ENCODE data around the gene IL1R2. TPM values are rescaled to one million over a fixed set of nuclear protein-coding genes. Genes with fewer than 3 reads are reported as not detected.

IL1R2 gene
- total RNA-seq, 1 donor, result 0.36 TPM

- Histone ChIP-seq H3K27me3 (ENCODE audit: insufficient read depth, low read length) (no peaks in the 10 kb centered on the region), H3K4me1 (ENCODE audit: insufficient read depth, low read length) (peaks cover 44% of the 10 kb centered on the region), H2AFZ (ENCODE audit: low read length) (no peak overlapping the region), H4K20me1 (ENCODE audit: insufficient read depth, low read length) (no peaks in the 10 kb centered on the region), H3K79me2 (ENCODE audit: insufficient read depth, low read length) (no peaks in the 10 kb centered on the region), H3K9me3 (ENCODE audit: low read depth, low read length) (no peaks in the 10 kb centered on the region), H3K4me2 (ENCODE audit: insufficient read depth, low read length) (peak overlapping the region; percentile 43), H3K27ac (ENCODE audit: low read depth, low read length) (peak overlapping the region; percentile 89), H3K36me3 (ENCODE audit: insufficient read depth, low read length) (no peaks in the 10 kb centered on the region), H3K4me3 (ENCODE audit: insufficient read depth, low read length) (no peak overlapping the region)
- DNase-seq (ENCODE audit: insufficient read length, low spot score, missing footprints), result peak; percentile 93
- no peak for TF ChIP-seq CTCF (IDR thresholded peaks at IDR 0.05; ENCODE audit: extremely low read depth, low read depth, low read length)
Observed at GRCh38 chr2:102027036-102027980, 35.5 kb downstream of the IL1R2 start.

- no peak for DNase-seq (ENCODE audit: insufficient read length, low spot score, missing footprints)
- H3K36me3 ChIP-seq (ENCODE audit: insufficient read depth, low read length), result no peaks in the 10 kb centered on the region
- H3K27ac ChIP-seq (ENCODE audit: low read depth, low read length), result peak overlapping the region; percentile 89
- no peaks in the 10 kb centered on the region for H3K27me3 ChIP-seq (ENCODE audit: insufficient read depth, low read length)
- no peaks in the 10 kb centered on the region for H3K9me3 ChIP-seq (ENCODE audit: low read depth, low read length)
- no peak overlapping the region for H3K4me2 ChIP-seq (ENCODE audit: insufficient read depth, low read length)
- H4K20me1 ChIP-seq (ENCODE audit: insufficient read depth, low read length), result no peaks in the 10 kb centered on the region
- H3K4me3 ChIP-seq (ENCODE audit: insufficient read depth, low read length), result no peak overlapping the region
- no peak for TF ChIP-seq CTCF (IDR thresholded peaks at IDR 0.05; ENCODE audit: extremely low read depth, low read depth, low read length)
- peaks cover 56% of the 10 kb centered on the region for H3K4me1 ChIP-seq (ENCODE audit: insufficient read depth, low read length)
- no peak overlapping the region for H2AFZ ChIP-seq (ENCODE audit: low read length)
- H3K79me2 ChIP-seq (ENCODE audit: insufficient read depth, low read length), result no peaks in the 10 kb centered on the region
Observed at GRCh38 chr2:102028470-102028869, 36.7 kb downstream of the IL1R2 start.

DNA sequence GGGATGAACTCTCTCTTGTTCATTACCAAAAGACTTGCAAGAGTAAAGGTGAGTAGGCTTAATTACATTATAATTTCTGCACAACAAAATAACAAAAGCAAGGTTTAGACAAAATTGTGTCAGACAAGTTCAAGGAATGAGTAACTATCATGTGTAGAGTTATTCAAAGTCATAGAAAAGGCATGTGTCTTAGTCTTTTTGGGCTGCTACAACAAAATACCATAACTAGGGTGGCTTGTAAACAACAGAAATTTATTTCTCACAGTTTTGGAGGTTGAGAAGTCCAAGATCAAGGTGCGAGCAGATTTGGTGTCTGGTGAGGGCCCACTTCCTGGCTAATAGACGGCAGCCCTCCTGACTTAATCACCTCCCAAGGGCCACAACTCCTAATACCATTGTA is 37.6 kb downstream of the IL1R2 start:
- TF ChIP-seq CTCF (IDR thresholded peaks at IDR 0.05; ENCODE audit: extremely low read depth, low read depth, low read length), result no peak

GRCh38 chr2:102029952-102030351 is 38.2 kb downstream of the IL1R2 start:
- Histone ChIP-seq H3K27ac (ENCODE audit: low read depth, low read length) (no peak overlapping the region), H4K20me1 (ENCODE audit: insufficient read depth, low read length) (no peaks in the 10 kb centered on the region), H3K36me3 (ENCODE audit: insufficient read depth, low read length) (no peaks in the 10 kb centered on the region), H2AFZ (ENCODE audit: low read length) (no peak overlapping the region), H3K27me3 (ENCODE audit: insufficient read depth, low read length) (no peaks in the 10 kb centered on the region), H3K4me3 (ENCODE audit: insufficient read depth, low read length) (no peak overlapping the region), H3K79me2 (ENCODE audit: insufficient read depth, low read length) (no peaks in the 10 kb centered on the region), H3K4me1 (ENCODE audit: insufficient read depth, low read length) (peaks cover 58% of the 10 kb centered on the region), H3K4me2 (ENCODE audit: insufficient read depth, low read length) (no peak overlapping the region), H3K9me3 (ENCODE audit: low read depth, low read length) (no peaks in the 10 kb centered on the region)
- DNase-seq (ENCODE audit: insufficient read length, low spot score, missing footprints), result no peak
- TF ChIP-seq CTCF (IDR thresholded peaks at IDR 0.05; ENCODE audit: extremely low read depth, low read depth, low read length), result no peak

More for the DNA sequence above, 37.6 kb downstream of the IL1R2 start:
- H3K27me3 ChIP-seq (ENCODE audit: insufficient read depth, low read length), result no peaks in the 10 kb centered on the region
- peak overlapping the region; percentile 89 for H3K27ac ChIP-seq (ENCODE audit: low read depth, low read length)
- H3K4me2 ChIP-seq (ENCODE audit: insufficient read depth, low read length), result no peak overlapping the region
- H3K9me3 ChIP-seq (ENCODE audit: low read depth, low read length), result no peaks in the 10 kb centered on the region
- DNase-seq (ENCODE audit: insufficient read length, low spot score, missing footprints), result no peak
- no peaks in the 10 kb centered on the region for H4K20me1 ChIP-seq (ENCODE audit: insufficient read depth, low read length)
- no peak overlapping the region for H2AFZ ChIP-seq (ENCODE audit: low read length)
- H3K4me1 ChIP-seq (ENCODE audit: insufficient read depth, low read length), result peaks cover 60% of the 10 kb centered on the region
- H3K79me2 ChIP-seq (ENCODE audit: insufficient read depth, low read length), result no peaks in the 10 kb centered on the region
- H3K4me3 ChIP-seq (ENCODE audit: insufficient read depth, low read length), result no peak overlapping the region
- no peaks in the 10 kb centered on the region for H3K36me3 ChIP-seq (ENCODE audit: insufficient read depth, low read length)
